Esophagus muscularis mucosa (tissue), 3 donors: ENCODE data around the gene CC2D2A.
A peak's percentile ranks its signal among the peaks of the same experiment; 100 is the strongest.

ENCODE experiments used
- POLR2A ChIP-seq: fragments of 450-650 bp; IDR thresholded peaks from one replicate; pipeline ENCODE4 v1.6.1; 2017; ENCODE audit warnings: antibody characterized with exemption, moderate library complexity, mild to moderate bottlenecking, low read depth
- POLR2AphosphoS5 ChIP-seq, 2 donors: sonication (generic); formaldehyde crosslinking; IDR thresholded peaks; one replicate each; pipeline ENCODE4 v1.6.1; 2017; ENCODE audit warnings: antibody characterized with exemption in 2 of 2
- TF ChIP-seq, protein P1 (sequence below), 3 experiments: fragments of 200-600 bp in 2 of 3; fragments of 450-650 bp in 1 of 3; sonication (generic) in 2 of 3; IDR thresholded peaks; one replicate each; pipeline ENCODE4 v1.5.1; 2017 to 2019; ENCODE audit warnings: antibody characterized with exemption in 3 of 3, mild to moderate bottlenecking in 2 of 3, moderate library complexity in 1 of 3

DNA sequence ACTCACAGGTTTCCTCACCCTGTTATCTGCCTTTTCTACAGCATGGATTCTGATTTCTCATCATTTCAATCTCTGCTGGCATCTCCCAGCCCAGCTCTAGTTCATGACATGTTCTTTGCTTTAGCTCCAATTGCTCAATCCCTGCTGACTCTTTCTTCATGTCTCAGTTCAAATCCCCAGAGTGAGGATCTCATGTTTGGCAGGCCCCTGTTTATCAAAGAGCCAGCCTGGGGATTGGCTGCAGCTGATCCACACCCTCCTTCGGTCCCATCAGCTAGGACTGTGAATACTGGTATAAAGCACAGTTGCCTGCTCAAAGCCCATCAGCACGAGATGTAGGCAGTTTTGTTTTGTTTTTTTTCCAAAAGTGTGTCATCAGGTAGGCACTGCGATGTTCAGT is 14.4 kb upstream of the CC2D2A start:
- TF ChIP-seq, protein P1, sequence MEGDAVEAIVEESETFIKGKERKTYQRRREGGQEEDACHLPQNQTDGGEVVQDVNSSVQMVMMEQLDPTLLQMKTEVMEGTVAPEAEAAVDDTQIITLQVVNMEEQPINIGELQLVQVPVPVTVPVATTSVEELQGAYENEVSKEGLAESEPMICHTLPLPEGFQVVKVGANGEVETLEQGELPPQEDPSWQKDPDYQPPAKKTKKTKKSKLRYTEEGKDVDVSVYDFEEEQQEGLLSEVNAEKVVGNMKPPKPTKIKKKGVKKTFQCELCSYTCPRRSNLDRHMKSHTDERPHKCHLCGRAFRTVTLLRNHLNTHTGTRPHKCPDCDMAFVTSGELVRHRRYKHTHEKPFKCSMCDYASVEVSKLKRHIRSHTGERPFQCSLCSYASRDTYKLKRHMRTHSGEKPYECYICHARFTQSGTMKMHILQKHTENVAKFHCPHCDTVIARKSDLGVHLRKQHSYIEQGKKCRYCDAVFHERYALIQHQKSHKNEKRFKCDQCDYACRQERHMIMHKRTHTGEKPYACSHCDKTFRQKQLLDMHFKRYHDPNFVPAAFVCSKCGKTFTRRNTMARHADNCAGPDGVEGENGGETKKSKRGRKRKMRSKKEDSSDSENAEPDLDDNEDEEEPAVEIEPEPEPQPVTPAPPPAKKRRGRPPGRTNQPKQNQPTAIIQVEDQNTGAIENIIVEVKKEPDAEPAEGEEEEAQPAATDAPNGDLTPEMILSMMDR (IDR thresholded peaks at IDR 0.05): no peak
- TF ChIP-seq POLR2AphosphoS5 (IDR thresholded peaks at IDR 0.05) (peak; percentile 65 to 72), POLR2A (no peak)
